DND-41 (cell line): ENCODE measurements around the gene PSMD2.
A peak's percentile ranks its signal among the peaks of the same experiment; 100 is the strongest.

Source experiments
- ATAC-seq: fragments of 200-7000 bp; cut with Tn5 transposase; 3 replicates; pipeline ENCODE4 v1.9.1; 2021; ENCODE audit warnings: low read depth; ENCODE audit not compliant: insufficient read depth
- DNase-seq: peaks from one replicate; pipeline ENCODE4 v3.0.0-alpha.2; 2020
- H2AFZ ChIP-seq: 2 replicates; pipeline ENCODE4 v1.6.0; 2012; ENCODE audit warnings: low read depth, low read length
- H3K27ac ChIP-seq: 2 replicates; pipeline ENCODE4 v1.5.1; 2012; ENCODE audit warnings: low read length, inconsistent platforms
- H3K27me3 ChIP-seq: fragments of 200-600 bp; sonication (generic); 2 replicates; pipeline ENCODE4 v1.6.0; 2012; ENCODE audit warnings: low read length, mild to moderate bottlenecking, inconsistent platforms; ENCODE audit not compliant: insufficient read depth, poor library complexity
- H3K36me3 ChIP-seq: 2 replicates; pipeline ENCODE4 v1.5.1; 2012; ENCODE audit warnings: low read length, inconsistent platforms; ENCODE audit not compliant: insufficient read depth
- H3K4me1 ChIP-seq: 2 replicates; pipeline ENCODE4 v1.5.1; 2012; ENCODE audit warnings: mild to moderate bottlenecking, low read length; ENCODE audit not compliant: insufficient read depth
- H3K4me2 ChIP-seq: 2 replicates; pipeline ENCODE4 v1.6.0; 2012; ENCODE audit warnings: mild to moderate bottlenecking, moderate library complexity, low read length, inconsistent platforms; ENCODE audit not compliant: insufficient read depth
- H3K4me3 ChIP-seq, 2 experiments: fragments of 200-600 bp in 1 of 2; shearing (Covaris generic) in 1 of 2; 2 replicates each; pipeline ENCODE4 v1.5.1; 2012 to 2016; ENCODE audit warnings: inconsistent platforms in 2 of 2, low read length in 2 of 2, mild to moderate bottlenecking in 2 of 2, low read depth in 1 of 2, moderate library complexity in 1 of 2
- H3K79me2 ChIP-seq: 2 replicates; pipeline ENCODE4 v1.6.0; 2012; ENCODE audit warnings: low read length, inconsistent platforms; ENCODE audit not compliant: insufficient read depth
- H3K9ac ChIP-seq: 2 replicates; pipeline ENCODE4 v1.6.0; 2012; ENCODE audit warnings: low read depth, mild to moderate bottlenecking, inconsistent platforms, low read length, moderate library complexity
- H3K9me3 ChIP-seq: 2 replicates; pipeline ENCODE4 v1.5.1; 2012; ENCODE audit warnings: low read length, moderate library complexity, mild to moderate bottlenecking, inconsistent platforms; ENCODE audit not compliant: insufficient read depth, severe bottlenecking
- H4K20me1 ChIP-seq: 2 replicates; pipeline ENCODE4 v1.6.0; 2012; ENCODE audit warnings: low read length; ENCODE audit not compliant: insufficient read depth
- EZH2 ChIP-seq: IDR thresholded peaks from 3 replicates; pipeline ENCODE4 v1.6.1; 2012; ENCODE audit warnings: borderline replicate concordance, low read depth, mild to moderate bottlenecking, moderate library complexity, low read length, inconsistent platforms; ENCODE audit not compliant: severe bottlenecking
- TF ChIP-seq, protein P1 (sequence below): IDR thresholded peaks from 2 replicates; pipeline ENCODE4 v1.5.1; 2012; ENCODE audit warnings: borderline replicate concordance, low read length, moderate library complexity, mild to moderate bottlenecking; ENCODE audit not compliant: poor library complexity, severe bottlenecking; ENCODE audit errors: extremely low read depth

Gene PSMD2

DNA sequence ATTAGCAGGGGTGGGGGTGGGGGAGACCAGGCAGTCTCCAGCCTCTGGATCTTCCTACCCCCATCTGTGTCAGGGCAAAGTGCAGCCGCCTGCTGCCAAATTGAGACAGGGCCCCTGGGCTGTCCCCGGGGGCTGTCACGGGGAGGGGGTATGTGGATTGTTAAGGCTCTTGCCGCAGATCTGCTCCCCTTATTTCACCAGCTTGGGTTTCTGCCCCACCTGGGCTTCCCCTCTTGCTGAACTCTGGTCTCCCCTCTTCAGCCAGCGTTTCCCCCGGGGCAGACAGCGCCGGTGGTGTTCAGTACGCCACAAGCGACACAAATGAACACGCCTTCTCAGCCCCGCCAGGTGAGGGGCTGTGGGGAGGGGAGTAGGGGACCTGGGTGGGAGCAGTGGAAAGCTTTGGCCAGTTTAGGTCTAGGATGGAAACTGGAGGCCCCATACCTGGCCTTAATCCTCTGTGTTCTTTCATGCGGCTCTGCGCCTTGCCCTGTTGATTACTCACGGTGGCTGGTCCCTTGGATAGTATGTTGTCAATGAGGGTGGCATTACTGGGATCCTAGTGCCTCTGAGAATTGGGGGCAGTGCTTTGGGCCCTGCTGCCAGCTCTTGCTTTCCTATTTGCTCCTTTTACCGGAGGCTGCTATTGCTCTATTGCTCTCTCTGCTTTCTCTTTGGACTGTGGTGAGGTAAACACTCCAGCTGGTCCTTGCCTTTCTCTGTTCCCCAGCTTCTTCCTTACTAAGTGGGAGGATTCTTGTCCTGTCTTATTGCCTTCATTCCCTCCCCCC, 17.0 kb downstream of the PSMD2 start:
- ATAC-seq (no peak), DNase-seq (no peak)
- peaks cover 47% of the 10 kb centered on the region for H3K4me1 ChIP-seq
- TF ChIP-seq, protein P1, sequence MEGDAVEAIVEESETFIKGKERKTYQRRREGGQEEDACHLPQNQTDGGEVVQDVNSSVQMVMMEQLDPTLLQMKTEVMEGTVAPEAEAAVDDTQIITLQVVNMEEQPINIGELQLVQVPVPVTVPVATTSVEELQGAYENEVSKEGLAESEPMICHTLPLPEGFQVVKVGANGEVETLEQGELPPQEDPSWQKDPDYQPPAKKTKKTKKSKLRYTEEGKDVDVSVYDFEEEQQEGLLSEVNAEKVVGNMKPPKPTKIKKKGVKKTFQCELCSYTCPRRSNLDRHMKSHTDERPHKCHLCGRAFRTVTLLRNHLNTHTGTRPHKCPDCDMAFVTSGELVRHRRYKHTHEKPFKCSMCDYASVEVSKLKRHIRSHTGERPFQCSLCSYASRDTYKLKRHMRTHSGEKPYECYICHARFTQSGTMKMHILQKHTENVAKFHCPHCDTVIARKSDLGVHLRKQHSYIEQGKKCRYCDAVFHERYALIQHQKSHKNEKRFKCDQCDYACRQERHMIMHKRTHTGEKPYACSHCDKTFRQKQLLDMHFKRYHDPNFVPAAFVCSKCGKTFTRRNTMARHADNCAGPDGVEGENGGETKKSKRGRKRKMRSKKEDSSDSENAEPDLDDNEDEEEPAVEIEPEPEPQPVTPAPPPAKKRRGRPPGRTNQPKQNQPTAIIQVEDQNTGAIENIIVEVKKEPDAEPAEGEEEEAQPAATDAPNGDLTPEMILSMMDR: no peak
- no peak for TF ChIP-seq EZH2
- peaks cover 60% of the 10 kb centered on the region for H4K20me1 ChIP-seq
- no peaks in the 10 kb centered on the region for H3K9me3 ChIP-seq
- peak overlapping the region; percentile 97 for H3K9ac ChIP-seq
- peak overlapping the region; percentile 76 for H3K4me2 ChIP-seq
- peak overlapping the region; percentile 49 for H3K27ac ChIP-seq
- no peaks in the 10 kb centered on the region for H3K27me3 ChIP-seq
- H3K79me2 ChIP-seq: peaks cover 70% of the 10 kb centered on the region
- no peak overlapping the region for H2AFZ ChIP-seq
- H3K36me3 ChIP-seq: peaks cover 56% of the 10 kb centered on the region
- H3K4me3 ChIP-seq: peak overlapping the region; percentile 91 to 98; a peak in 3 of 4 replicates

DNA sequence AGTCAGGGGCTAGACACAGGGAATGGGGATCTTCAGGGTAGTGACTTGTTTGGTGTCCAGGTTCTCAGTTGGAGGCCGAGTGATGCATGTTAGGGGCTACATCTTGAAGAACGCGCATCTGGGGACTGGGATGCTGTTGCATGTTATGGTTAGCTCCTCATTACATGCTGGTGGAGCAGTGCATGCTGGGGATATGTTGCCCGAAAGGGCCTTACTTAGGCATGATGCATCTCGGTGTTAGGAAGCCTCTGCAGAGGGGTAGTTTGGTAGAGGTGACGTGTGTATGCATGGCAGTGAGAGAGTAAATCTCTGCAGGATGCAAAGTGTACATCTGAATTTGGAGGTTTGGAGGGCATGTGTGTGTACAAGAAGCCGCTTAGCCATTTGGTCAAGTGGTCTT, 17.8 kb downstream of the PSMD2 start:
- H4K20me1 ChIP-seq: peaks cover 67% of the 10 kb centered on the region
- H3K36me3 ChIP-seq: peaks cover 63% of the 10 kb centered on the region
- H3K4me2 ChIP-seq: peak overlapping the region; percentile 76
- no peaks in the 10 kb centered on the region for H3K9me3 ChIP-seq
- H3K4me1 ChIP-seq: peaks cover 47% of the 10 kb centered on the region
- peak overlapping the region in 1 of 2 experiments; percentile 91; a peak in 2 of 4 replicates for H3K4me3 ChIP-seq
- no peak overlapping the region for H2AFZ ChIP-seq
- peak overlapping the region; percentile 97 for H3K9ac ChIP-seq
- DNase-seq (no peak), ATAC-seq (no peak)
- no peaks in the 10 kb centered on the region for H3K27me3 ChIP-seq
- H3K27ac ChIP-seq: no peak overlapping the region
- no peak for TF ChIP-seq EZH2
- TF ChIP-seq, protein P1: no peak
- peaks cover 77% of the 10 kb centered on the region for H3K79me2 ChIP-seq

DNA sequence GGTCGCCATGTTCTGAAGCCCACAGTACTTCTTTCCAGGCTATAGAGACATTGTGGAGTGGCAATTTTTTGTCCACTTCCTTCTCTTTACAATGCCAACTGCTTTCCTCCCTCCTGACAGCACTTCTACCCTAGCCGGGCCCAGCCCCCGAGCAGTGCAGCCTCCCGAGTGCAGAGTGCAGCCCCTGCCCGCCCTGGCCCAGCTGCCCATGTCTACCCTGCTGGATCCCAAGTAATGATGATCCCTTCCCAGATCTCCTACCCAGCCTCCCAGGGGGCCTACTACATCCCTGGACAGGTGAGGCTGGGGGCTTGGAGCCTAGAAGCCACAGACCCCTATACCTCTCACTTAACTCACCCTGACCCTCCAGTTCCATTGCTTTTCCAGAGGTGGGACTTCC, 18.2 kb downstream of the PSMD2 start:
- H3K27me3 ChIP-seq: no peaks in the 10 kb centered on the region
- H3K79me2 ChIP-seq: peaks cover 80% of the 10 kb centered on the region
- H3K4me2 ChIP-seq: peak overlapping the region; percentile 76
- H3K9me3 ChIP-seq: no peaks in the 10 kb centered on the region
- peak overlapping the region; percentile 97; the same call in 1 of the 2 replicates for H3K9ac ChIP-seq
- ATAC-seq (no peak), DNase-seq (no peak)
- no peak for TF ChIP-seq EZH2
- TF ChIP-seq, protein P1: no peak
- no peak overlapping the region for H2AFZ ChIP-seq
- H3K27ac ChIP-seq: no peak overlapping the region
- H3K4me1 ChIP-seq: peaks cover 47% of the 10 kb centered on the region
- H3K36me3 ChIP-seq: peaks cover 67% of the 10 kb centered on the region
- peak overlapping the region in 1 of 2 experiments; percentile 91; a peak in 1 of 4 replicates for H3K4me3 ChIP-seq
- H4K20me1 ChIP-seq: peaks cover 70% of the 10 kb centered on the region
